Measurements from ENCODE around the gene NLGN4X.

The NLGN4X gene

DNA sequence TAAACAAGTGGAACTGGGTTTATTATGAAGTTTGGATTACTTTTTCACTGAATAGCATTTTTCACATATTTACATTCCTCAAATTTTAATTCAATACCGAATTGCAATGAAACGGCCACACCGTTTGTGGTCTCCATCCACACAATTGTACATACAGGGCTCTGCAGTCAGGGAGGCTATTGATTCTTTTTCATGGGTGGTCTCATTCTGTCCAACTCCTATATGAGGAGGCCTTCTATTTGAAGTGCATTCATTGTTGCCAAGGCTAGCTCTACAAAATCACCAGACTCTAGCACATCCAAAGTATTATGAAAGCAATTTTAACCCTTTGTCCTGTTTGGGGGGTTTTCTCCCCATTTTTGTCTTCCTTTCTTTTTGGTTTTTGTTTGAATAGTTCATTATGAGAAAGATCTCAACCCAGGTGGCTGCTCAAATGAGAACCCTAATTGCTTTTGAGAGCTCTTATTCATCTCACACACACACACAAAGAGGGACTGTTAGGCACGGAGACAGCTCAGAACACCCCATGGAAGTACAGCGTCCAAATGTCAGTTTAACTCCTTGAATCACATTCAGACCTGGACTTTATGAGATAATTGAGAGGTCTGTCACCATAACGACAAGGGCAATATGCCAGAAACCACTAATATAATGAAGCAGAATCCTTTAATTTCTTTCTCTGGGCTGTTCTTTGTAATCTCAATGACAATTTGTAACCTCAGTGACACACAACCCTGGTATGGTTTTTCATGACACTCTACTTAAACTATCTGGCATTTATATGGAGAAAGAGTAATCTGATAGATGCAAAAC is 79.4 kb downstream of the NLGN4X start:
- DNase-seq = no peak

DNA sequence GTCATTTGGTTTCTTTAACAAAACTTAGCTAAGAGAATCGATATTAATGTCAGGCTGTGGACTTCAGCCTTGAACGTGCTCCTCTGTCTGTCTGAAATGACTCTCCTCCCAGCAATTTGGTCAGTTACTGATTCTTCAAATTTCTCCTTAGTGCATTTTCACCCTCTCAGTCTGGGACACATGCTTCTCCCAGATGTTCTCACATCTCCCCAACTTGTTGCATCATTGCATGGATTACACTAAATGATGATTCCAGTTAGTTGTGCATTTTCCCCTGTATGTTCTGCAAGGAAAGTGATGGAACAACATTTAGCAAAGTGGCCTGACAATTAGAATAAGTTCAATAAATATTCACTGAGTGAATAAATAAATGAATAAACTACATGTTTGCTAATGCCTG is 94.4 kb downstream of the NLGN4X start:
- no peak for DNase-seq

- DNase-seq = no peak
Observed at GRCh38 chrX:6132970-6133369, 95.7 kb downstream of the NLGN4X start.

DNA sequence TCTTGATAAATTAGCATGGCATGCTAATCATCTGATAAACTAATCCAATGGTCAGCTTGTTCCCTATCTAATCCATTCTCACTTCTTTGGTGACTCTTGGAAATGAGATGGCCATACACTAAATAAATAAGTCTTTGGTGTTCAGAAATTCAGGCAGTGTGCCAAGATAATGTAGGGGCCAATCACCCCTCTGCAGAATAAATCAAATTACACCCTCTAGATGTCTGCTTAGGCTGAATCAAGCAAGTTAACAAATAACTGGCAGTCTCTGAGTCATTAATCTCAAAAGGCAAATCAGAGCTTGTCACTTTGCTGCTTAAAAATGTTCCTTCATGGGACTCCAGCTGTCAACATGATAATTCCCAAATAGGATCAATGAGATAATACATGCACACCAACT is 97.4 kb downstream of the NLGN4X start:
- DNase-seq = no peak

- DNase-seq = no peak
Observed at GRCh38 chrX:6129195-6129594, 99.5 kb downstream of the NLGN4X start.

- no peak for DNase-seq
Observed at GRCh38 chrX:6120329-6120728, 108.3 kb downstream of the NLGN4X start.

DNA sequence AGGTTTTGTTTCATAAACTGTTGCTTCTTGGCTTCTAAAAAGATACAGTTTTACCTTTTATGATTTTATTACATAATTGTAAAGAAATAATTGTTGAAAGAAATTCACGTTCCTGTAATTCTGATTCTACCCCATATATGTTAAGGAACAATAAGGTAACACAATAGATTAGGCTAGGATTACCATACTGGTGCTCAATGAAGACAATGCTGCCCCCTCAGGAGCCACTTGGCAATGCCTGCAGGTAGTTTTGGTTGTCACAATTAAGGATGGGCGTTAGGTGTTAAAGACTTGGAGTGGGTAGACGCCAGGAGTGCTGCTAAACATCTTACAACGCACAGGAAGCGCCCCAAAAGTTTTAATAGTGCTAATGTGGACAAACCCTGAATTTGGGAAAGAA is 133.2 kb downstream of the NLGN4X start:
- DNase-seq = no peak

DNA sequence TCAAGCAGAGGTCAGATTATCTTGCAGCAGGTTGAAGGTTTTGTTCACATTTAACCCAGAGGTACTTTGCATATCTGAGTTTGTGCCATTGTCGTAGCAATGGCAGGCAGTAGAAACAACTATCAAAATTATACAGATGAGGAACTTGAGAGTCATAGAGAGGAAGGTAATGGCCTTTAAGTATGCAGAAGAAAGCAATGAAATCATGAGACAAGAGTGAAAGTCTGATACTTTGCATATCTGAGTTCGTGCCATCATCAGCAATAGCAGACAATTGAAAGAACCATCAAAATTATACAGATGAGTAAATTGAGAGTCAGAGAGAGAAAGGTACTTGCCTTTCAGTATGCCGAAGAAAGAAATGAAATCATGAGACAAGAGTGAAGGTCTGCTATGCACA is 154.1 kb downstream of the NLGN4X start:
- DNase-seq = no peak

- DNase-seq = no peak
Observed at GRCh38 chrX:6071731-6072130, 156.9 kb downstream of the NLGN4X start.

GRCh38 chrX:6067600-6067999 is 161.1 kb downstream of the NLGN4X start:
- no peak for DNase-seq

- no peak for DNase-seq
Observed at GRCh38 chrX:6053141-6053540, 175.5 kb downstream of the NLGN4X start.

GRCh38 chrX:6052111-6052745 is 176.4 kb downstream of the NLGN4X start:
- no peak for DNase-seq

DNA sequence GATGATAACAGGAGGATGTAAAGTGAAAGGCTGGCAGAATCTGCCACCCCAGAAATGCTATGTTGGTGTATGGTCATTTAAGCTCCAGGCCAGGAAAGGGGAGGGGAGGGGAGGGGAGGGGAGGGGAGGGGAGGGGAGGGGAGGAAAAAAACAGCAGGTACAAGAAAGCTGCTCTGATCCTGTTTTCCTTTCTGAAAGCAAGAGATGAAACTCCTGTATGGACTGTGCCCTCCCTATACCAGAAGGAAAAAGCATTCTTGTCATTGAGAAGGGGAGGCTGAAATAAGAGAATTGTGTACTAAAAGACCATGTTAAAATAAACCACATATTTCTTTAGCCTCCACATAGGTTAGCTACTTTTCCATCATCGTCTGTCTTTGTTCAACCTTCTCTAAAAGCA is 179.5 kb downstream of the NLGN4X start:
- DNase-seq = no peak

- DNase-seq = no peak
Observed at GRCh38 chrX:6041630-6042029, 187.0 kb downstream of the NLGN4X start.

DNA sequence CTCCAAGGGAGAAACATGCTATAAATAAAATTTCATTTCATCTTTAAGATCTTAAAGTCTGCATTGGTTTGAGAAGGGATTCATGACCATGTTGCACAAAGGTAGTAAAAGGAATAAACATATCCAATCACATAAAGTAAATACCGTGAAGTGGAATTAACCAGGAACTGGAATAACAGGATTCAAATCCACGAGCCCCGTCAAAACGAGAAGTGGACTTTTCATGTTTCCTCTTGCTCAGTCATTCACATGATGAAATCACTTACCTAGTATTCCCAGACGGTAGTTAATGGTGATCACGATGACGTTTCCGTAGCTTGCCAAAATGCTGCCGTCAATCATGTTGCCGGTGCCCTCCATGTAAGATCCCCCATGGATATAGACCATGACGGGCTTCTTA is 199.7 kb downstream of the NLGN4X start:
- DNase-seq = no peak

GRCh38 chrX:6026980-6027379 is 201.7 kb downstream of the NLGN4X start:
- DNase-seq = no peak

DNA sequence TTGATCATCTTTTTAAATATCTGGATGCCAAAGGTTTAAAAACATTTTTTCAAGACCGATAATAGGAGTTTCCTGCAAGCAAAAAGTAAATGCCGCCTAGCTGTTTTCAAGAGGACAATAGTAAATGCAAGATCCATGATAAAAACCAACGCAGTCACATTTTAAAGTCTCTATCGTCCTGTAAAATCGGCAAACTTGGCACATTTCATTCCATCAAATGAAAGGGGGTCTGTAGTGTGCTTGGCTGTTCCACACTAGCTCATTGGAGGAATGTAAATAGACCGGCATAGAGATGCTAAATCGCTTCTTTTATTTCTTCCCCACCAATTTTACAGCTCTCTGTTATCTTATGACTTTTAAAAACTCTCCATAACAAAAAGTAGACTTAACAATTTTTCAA is 202.2 kb downstream of the NLGN4X start:
- no peak for DNase-seq

DNA sequence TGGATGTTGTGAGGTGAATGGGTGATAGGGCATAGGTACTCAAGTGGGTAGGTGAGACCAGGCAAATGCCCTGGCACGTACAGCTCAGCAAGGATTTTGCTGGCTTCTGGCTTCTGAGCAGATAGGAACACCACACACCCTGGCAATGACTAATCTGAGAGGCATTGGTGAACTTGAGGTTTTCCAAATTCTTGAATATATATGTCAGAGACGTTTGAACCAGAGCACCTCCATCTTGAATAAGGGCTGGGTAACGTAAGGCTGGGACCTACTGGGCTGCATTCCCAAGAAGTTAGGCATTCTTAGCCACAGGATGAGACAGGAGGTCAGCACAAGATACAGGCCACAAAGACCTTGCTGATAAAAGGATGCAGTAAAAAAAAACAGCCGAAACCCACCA is 204.5 kb downstream of the NLGN4X start:
- DNase-seq = no peak

GRCh38 chrX:6021316-6022091 is 207.2 kb downstream of the NLGN4X start:
- DNase-seq = no peak

DNA sequence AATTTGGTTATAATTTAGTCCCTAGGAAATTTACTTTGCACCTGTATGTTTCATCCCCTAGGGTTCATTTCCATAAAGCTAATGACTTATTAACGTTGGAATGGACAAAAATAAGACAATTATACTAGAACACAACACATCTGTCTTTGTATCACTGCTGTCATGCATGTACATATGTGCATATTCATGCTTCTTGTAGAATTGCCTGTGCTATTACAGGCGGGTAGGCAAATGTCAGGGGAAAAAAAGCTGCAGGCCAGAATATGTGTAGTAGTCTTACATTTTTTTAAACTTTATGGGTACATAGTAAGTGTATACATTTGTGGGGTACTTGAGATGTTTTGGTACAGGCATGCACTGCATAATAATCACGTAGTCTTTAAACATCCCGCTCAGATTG is 209.6 kb downstream of the NLGN4X start:
- no peak for DNase-seq

DNA sequence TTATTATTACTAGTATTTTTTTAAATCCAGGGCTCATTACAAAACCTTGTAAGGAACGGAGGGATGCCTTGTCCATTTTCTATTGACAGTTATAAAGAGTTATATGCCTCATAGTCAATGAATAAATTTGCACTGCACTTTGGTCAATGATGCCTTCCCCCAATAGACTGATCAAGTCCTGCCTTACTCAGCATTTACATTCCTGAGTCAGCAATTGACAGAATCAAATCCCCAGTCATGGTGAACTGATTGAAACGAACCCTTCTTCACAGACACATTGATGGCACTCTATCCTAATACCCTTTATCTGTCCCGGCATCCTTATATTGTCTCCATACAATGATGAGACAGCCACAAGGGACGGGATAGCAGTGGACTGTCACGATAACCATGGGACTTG is 213.2 kb downstream of the NLGN4X start:
- DNase-seq = no peak

DNA sequence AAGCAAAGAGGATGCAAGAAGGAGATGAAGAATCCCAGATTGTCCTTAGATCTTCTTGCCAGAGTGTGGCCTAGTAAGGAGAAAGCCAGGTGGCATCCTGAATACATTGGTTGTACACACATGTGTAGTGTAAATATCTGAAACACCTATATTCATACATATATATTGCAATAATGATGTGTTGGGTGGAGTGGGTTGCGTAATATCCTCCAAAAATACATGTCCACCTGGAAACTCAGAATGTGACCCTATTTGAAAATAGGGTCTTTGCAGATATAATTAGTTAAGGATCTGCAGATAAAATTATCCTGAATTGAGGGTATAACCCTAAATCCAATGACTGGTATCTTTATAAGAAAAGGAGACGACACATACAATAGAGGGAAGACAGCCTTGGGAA is 216.3 kb downstream of the NLGN4X start:
- DNase-seq = no peak

DNA sequence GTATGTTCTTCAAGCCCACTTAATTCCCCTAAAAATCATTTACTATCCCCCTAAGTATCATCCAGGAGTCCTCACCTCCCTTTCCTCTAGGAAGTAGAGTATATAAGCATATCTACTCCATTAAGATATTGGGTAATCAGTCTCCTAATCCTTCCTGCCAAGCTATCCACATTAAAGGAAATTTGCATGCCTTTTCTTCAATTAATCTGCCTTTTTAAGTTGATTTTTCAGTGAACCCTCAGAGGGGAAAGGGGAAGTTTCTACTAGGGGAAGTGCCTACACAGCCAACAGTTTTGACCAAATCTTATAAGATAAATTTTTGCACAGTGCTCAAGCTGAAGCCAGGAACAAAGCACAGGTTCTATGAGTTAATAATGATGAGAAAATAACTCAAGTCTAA is 222.8 kb downstream of the NLGN4X start:
- no peak for DNase-seq

DNA sequence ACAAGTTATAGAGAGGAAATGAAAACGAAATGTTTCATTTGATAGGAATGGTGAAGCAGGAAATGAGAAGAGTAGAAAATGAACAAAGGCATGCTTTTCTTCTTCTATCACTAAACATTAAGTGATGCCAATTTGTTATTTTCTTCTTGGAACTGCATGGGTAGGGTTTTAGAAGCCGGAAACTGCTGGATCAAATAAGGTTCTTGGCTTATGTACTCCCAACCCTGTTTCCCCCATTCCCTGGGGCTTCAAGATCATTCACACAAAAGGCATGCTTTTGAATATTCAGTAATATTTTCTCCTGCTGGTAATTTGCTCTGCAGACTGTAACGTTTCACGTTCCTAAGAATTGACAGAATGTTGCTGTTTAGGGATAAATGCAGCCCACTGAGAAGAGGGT is 224.1 kb downstream of the NLGN4X start:
- DNase-seq = no peak

Measured in amniotic stem cell (primary cell).